Activated T-helper 1 cell treated with anti-CD3 and anti-CD28 coated beads, Interleukin-12 subunit alpha, Interleukin-12 subunit beta, Interleukin-2, Interleukin-4 antibody, amounts not matched to agents 30 ng/mL and 10 ng/mL and 1 ng/mL, durations not matched to agents 14 hours and 24 hours and 36 hours (primary cell): ENCODE measurements around the gene SHROOM1. TPM values are rescaled to one million over a fixed set of nuclear protein-coding genes. Genes with fewer than 3 reads are reported as not detected.
"Not testable (repeated sequence)": the region's sequence is repeated elsewhere in the genome, so short reads cannot be mapped to it uniquely, and the experiment has no call there.

Source experiments
- DNase-seq: peaks from one replicate; pipeline ENCODE4 v3.0.0; 2021; ENCODE audit warnings: low spot score
- H3K27ac Mint-ChIP-seq: one replicate; pipeline ENCODE4 v1.8.0; 2021; ENCODE audit warnings: mild to moderate bottlenecking, mixed read lengths
- H3K27me3 Mint-ChIP-seq: one replicate; pipeline ENCODE4 v1.8.0; 2022; ENCODE audit warnings: mild to moderate bottlenecking, moderate library complexity, mixed read lengths; ENCODE audit not compliant: insufficient read depth
- H3K36me3 Mint-ChIP-seq: one replicate; pipeline ENCODE4 v1.8.0; 2021; ENCODE audit warnings: low read depth, mixed read lengths
- H3K4me1 Mint-ChIP-seq: one replicate; pipeline ENCODE4 v1.8.0; 2021; ENCODE audit warnings: low read depth, mixed read lengths
- H3K4me3 Mint-ChIP-seq: one replicate; pipeline ENCODE4 v1.8.0; 2021; ENCODE audit warnings: mild to moderate bottlenecking, moderate library complexity, mixed read lengths
- H3K9me3 Mint-ChIP-seq: one replicate; pipeline ENCODE4 v1.8.0; 2021; ENCODE audit warnings: mixed read lengths
- intact Hi-C: fragments of 100-400 bp; cut with micrococcal nuclease; formaldehyde crosslinking; loops from one replicate; pipeline ENCODE4 v1.15.1; 2024
- total RNA-seq: library from RNA; stranded (reverse); gene quantifications from 2 replicates; pipeline ENCODE4 v1.2.3, GENCODE V29; 2022

SHROOM1 gene
- total RNA-seq, 1 donor from 2014 or later: 6.5 TPM

GRCh38 chr5:132806804-132807162 is 23.7 kb downstream of the SHROOM1 start:
- peaks cover 65% of the 10 kb centered on the region for H3K27me3 Mint-ChIP-seq
- H3K27ac Mint-ChIP-seq, DNase-seq, H3K36me3 Mint-ChIP-seq, H3K9me3 Mint-ChIP-seq, H3K4me3 Mint-ChIP-seq, H3K4me1 Mint-ChIP-seq, intact Hi-C loops: not testable (repeated sequence)

GRCh38 chr5:132805872-132806271 is 24.6 kb downstream of the SHROOM1 start:
- peaks cover 60% of the 10 kb centered on the region for H3K27me3 Mint-ChIP-seq
- H3K27ac Mint-ChIP-seq, H3K9me3 Mint-ChIP-seq, DNase-seq, H3K4me1 Mint-ChIP-seq, intact Hi-C loops, H3K36me3 Mint-ChIP-seq, H3K4me3 Mint-ChIP-seq: not testable (repeated sequence)

- intact Hi-C loops, H3K4me3 Mint-ChIP-seq, DNase-seq, H3K27ac Mint-ChIP-seq, H3K4me1 Mint-ChIP-seq, H3K36me3 Mint-ChIP-seq, H3K9me3 Mint-ChIP-seq: not testable (repeated sequence)
- peaks cover 50% of the 10 kb centered on the region for H3K27me3 Mint-ChIP-seq
Measured at GRCh38 chr5:132804219-132804618, 26.2 kb downstream of the SHROOM1 start.

GRCh38 chr5:132802685-132803066 is 27.8 kb downstream of the SHROOM1 start:
- intact Hi-C loops: loop anchor here (1.0 kb wide), 1 partner anchor 296 kb away; no protein-coding TSS in a partner anchor
- DNase-seq, H3K9me3 Mint-ChIP-seq, H3K4me3 Mint-ChIP-seq, H3K36me3 Mint-ChIP-seq, H3K27ac Mint-ChIP-seq, H3K4me1 Mint-ChIP-seq: not testable (repeated sequence)
- peaks cover 46% of the 10 kb centered on the region for H3K27me3 Mint-ChIP-seq

- H3K4me3 Mint-ChIP-seq: no peak overlapping the region
- no peak for DNase-seq
- H3K36me3 Mint-ChIP-seq: no peaks in the 10 kb centered on the region
- no peak overlapping the region for H3K27ac Mint-ChIP-seq
- peaks cover 6% of the 10 kb centered on the region for H3K4me1 Mint-ChIP-seq
- no peaks in the 10 kb centered on the region for H3K9me3 Mint-ChIP-seq
- intact Hi-C loops: loop anchor here (1.0 kb wide), 1 partner anchor 296 kb away; no protein-coding TSS in a partner anchor
- H3K27me3 Mint-ChIP-seq: peaks cover 43% of the 10 kb centered on the region
Measured at GRCh38 chr5:132802044-132802684, 28.3 kb downstream of the SHROOM1 start.

- Mint-ChIP-seq H3K36me3 (no peaks in the 10 kb centered on the region), H3K4me1 (peaks cover 6% of the 10 kb centered on the region), H3K27ac (no peak overlapping the region), H3K4me3 (no peak overlapping the region), H3K27me3 (peaks cover 44% of the 10 kb centered on the region), H3K9me3 (no peaks in the 10 kb centered on the region)
- no peak for DNase-seq
- intact Hi-C loops: no loop called here
Measured at GRCh38 chr5:132800545-132800944, 29.9 kb downstream of the SHROOM1 start.

GRCh38 chr5:132799392-132799791 is 31.1 kb downstream of the SHROOM1 start:
- Mint-ChIP-seq H3K4me1 (peaks cover 6% of the 10 kb centered on the region), H3K27me3 (peaks cover 41% of the 10 kb centered on the region), H3K27ac (no peak overlapping the region), H3K36me3 (no peaks in the 10 kb centered on the region), H3K4me3 (no peak overlapping the region), H3K9me3 (no peaks in the 10 kb centered on the region)
- intact Hi-C loops: no loop called here
- no peak for DNase-seq

- Mint-ChIP-seq H3K36me3 (no peaks in the 10 kb centered on the region), H3K9me3 (no peaks in the 10 kb centered on the region), H3K27ac (no peak overlapping the region), H3K27me3 (peaks cover 34% of the 10 kb centered on the region), H3K4me3 (no peak overlapping the region), H3K4me1 (peaks cover 6% of the 10 kb centered on the region)
- intact Hi-C loops: no loop called here
- no peak for DNase-seq
Measured at GRCh38 chr5:132797651-132798050, 32.8 kb downstream of the SHROOM1 start.

- Mint-ChIP-seq H3K27me3 (peaks cover 25% of the 10 kb centered on the region), H3K4me1 (peaks cover 4% of the 10 kb centered on the region), H3K36me3 (no peaks in the 10 kb centered on the region), H3K9me3 (no peaks in the 10 kb centered on the region), H3K4me3 (no peak overlapping the region), H3K27ac (no peak overlapping the region)
- intact Hi-C loops: no loop called here
- DNase-seq: no peak
Measured at GRCh38 chr5:132791026-132791425, 39.4 kb downstream of the SHROOM1 start.

GRCh38 chr5:132790201-132790865 is 40.1 kb downstream of the SHROOM1 start:
- Mint-ChIP-seq H3K27me3 (peaks cover 23% of the 10 kb centered on the region), H3K9me3 (no peaks in the 10 kb centered on the region), H3K36me3 (no peaks in the 10 kb centered on the region), H3K4me3 (no peak overlapping the region), H3K4me1 (peaks cover 10% of the 10 kb centered on the region), H3K27ac (no peak overlapping the region)
- no peak for DNase-seq
- intact Hi-C loops: no loop called here

GRCh38 chr5:132788990-132789886 is 41.2 kb downstream of the SHROOM1 start:
- H3K4me3 Mint-ChIP-seq: no peak overlapping the region
- no peaks in the 10 kb centered on the region for H3K9me3 Mint-ChIP-seq
- no peak overlapping the region for H3K27ac Mint-ChIP-seq
- H3K36me3 Mint-ChIP-seq: no peaks in the 10 kb centered on the region
- no peak for DNase-seq
- peaks cover 20% of the 10 kb centered on the region for H3K27me3 Mint-ChIP-seq
- intact Hi-C loops: no loop called here
- H3K4me1 Mint-ChIP-seq: peaks cover 15% of the 10 kb centered on the region

GRCh38 chr5:132788508-132788907 is 41.9 kb downstream of the SHROOM1 start:
- Mint-ChIP-seq H3K4me1 (peaks cover 15% of the 10 kb centered on the region), H3K27me3 (peaks cover 23% of the 10 kb centered on the region), H3K9me3 (no peaks in the 10 kb centered on the region), H3K4me3 (no peak overlapping the region), H3K27ac (no peak overlapping the region), H3K36me3 (no peaks in the 10 kb centered on the region)
- intact Hi-C loops: no loop called here
- DNase-seq: no peak

GRCh38 chr5:132787076-132787475 is 43.4 kb downstream of the SHROOM1 start:
- Mint-ChIP-seq H3K9me3 (no peaks in the 10 kb centered on the region), H3K27ac (no peak overlapping the region), H3K4me1 (peaks cover 16% of the 10 kb centered on the region), H3K27me3 (peaks cover 23% of the 10 kb centered on the region), H3K36me3 (no peaks in the 10 kb centered on the region), H3K4me3 (no peak overlapping the region)
- intact Hi-C loops: no loop called here
- no peak for DNase-seq
